HL-60/S4 (cell line): ENCODE data around the gene GPBP1L1.
"Not testable (repeated sequence)": the region's sequence is repeated elsewhere in the genome, so short reads cannot be mapped to it uniquely, and the experiment has no call there.

Source experiments
- in situ Hi-C: fragments of 300-500 bp; cut with MboI; formaldehyde crosslinking; loops from 2 replicates; pipeline ENCODE4 v1.14.3; 2022; ENCODE audit warnings: low sequenced_read_pairs

The GPBP1L1 gene, protein sequence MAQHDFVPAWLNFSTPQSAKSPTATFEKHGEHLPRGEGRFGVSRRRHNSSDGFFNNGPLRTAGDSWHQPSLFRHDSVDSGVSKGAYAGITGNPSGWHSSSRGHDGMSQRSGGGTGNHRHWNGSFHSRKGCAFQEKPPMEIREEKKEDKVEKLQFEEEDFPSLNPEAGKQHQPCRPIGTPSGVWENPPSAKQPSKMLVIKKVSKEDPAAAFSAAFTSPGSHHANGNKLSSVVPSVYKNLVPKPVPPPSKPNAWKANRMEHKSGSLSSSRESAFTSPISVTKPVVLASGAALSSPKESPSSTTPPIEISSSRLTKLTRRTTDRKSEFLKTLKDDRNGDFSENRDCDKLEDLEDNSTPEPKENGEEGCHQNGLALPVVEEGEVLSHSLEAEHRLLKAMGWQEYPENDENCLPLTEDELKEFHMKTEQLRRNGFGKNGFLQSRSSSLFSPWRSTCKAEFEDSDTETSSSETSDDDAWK

DNA sequence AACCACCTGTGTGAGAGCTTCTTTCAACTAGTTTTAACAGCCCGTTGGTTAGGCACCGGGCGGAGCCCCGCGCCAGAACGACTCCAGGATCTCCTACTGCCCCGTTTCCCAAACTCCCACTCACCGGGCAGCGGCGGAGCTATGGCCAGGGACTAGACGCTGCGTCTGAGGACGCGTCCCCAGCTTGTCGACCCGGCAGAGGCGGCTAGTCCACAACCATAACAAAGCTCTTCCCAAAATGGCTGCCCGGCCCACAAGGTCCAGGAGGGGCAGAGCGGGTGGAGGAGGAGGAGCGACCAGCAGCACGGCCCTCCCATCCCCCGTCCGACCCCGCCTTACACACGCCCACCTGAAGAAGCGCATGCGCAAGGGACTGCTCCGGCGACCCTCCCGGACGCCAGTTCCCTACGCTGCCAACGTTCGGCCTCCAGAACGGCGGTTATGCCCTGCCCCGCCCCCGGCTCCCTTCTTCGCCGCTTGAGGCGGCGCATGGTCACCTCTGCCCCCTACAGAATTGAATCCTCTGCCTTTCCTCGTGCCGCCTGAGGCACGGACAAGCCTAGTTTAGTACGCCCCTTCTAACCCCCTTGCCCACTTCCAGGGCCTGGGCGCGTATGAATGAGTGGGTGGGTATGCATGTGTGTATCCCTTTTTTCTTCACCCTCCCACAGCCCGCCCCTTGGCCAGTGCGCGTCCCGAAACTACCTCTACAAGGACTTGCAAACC, at the start of gene GPBP1L1:
GPBP1L1 (minus strand) TSS at position 246 of the 726 bp plus-strand sequence. CDS start 27,446 bp downstream, outside the sequence.
- in situ Hi-C loops, result no loop called here

GRCh38 chr1:45730780-45731319, 44.5 kb upstream of the GPBP1L1 start:
- in situ Hi-C loops, result no loop called here

GRCh38 chr1:45730075-45730779, 43.9 kb upstream of the GPBP1L1 start:
- in situ Hi-C loops, result no loop called here

- in situ Hi-C loops, result not testable (repeated sequence)
These were observed 39.7 kb upstream of the GPBP1L1 start for GRCh38 chr1:45726007-45726406.

- in situ Hi-C loops, result no loop called here
These were observed 37.1 kb upstream of the GPBP1L1 start for GRCh38 chr1:45723248-45723930.

DNA sequence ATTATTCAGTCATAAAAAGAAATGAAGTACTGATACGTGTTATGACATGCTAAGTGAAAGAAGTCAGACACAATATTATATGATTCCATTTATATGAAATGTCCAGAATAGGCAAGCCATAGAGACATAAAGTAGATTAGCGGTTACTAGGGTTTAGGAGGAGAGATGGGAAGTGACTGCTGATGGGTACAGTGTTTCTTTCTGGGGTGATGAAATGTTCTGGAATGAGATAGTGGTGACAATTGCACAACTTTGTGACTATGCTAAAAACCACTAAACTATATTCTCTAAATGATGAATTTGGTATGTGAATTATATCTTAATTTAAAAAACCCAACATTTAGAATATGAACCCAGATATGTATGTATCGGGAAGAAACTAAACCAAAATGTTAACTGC, 36.5 kb upstream of the GPBP1L1 start:
- in situ Hi-C loops, result no loop called here

- in situ Hi-C loops, result no loop called here
These were observed 34.9 kb upstream of the GPBP1L1 start for GRCh38 chr1:45721207-45721606.

GRCh38 chr1:45718289-45718688, 32.0 kb upstream of the GPBP1L1 start:
- in situ Hi-C loops, result no loop called here

- in situ Hi-C loops, result not testable (repeated sequence)
These were observed 31.1 kb upstream of the GPBP1L1 start for GRCh38 chr1:45717386-45717785.

GRCh38 chr1:45716700-45717099, 30.4 kb upstream of the GPBP1L1 start:
- in situ Hi-C loops, result no loop called here

DNA sequence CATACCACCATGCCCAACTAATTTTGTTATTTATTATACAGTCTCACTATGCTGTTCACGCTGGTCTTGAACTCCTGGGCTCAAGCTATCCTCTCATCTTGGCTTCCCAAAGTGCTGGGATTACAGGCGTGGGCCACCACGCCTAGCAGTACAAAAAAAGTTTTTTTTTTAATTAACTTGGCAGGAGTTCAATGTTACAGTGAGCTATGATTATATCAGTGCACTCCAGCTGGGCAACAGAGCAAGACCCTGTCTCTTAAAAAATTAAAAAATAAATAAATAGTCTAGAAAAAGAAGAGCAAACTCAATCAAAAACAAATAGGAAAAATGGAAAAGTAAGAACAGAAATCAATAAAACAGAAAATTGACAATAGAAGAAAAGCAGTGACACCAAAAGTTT, 27.4 kb upstream of the GPBP1L1 start:
- in situ Hi-C loops, result no loop called here

DNA sequence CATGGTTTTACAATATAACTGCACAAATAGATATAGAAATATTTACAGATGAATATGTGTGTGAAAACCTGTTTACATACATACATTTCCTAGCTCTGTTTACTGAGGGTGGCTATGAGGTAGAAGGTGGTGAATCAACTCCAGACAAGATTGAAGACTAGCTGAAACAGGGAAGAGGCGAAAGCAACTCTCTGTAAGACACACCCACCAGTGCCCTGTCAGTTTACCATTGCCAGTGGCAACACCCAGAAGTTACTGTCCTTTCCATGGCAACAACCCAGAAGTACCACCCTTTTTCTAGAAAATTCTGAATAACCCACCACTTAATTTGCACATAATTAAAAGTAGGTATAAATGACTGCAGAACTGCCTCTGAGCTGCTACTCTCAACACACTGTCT, 18.3 kb upstream of the GPBP1L1 start:
- in situ Hi-C loops, result no loop called here

GRCh38 chr1:45694823-45695222, 8.5 kb upstream of the GPBP1L1 start:
- in situ Hi-C loops, result no loop called here

GRCh38 chr1:45693811-45694210, 7.5 kb upstream of the GPBP1L1 start:
- in situ Hi-C loops, result not testable (repeated sequence)

DNA sequence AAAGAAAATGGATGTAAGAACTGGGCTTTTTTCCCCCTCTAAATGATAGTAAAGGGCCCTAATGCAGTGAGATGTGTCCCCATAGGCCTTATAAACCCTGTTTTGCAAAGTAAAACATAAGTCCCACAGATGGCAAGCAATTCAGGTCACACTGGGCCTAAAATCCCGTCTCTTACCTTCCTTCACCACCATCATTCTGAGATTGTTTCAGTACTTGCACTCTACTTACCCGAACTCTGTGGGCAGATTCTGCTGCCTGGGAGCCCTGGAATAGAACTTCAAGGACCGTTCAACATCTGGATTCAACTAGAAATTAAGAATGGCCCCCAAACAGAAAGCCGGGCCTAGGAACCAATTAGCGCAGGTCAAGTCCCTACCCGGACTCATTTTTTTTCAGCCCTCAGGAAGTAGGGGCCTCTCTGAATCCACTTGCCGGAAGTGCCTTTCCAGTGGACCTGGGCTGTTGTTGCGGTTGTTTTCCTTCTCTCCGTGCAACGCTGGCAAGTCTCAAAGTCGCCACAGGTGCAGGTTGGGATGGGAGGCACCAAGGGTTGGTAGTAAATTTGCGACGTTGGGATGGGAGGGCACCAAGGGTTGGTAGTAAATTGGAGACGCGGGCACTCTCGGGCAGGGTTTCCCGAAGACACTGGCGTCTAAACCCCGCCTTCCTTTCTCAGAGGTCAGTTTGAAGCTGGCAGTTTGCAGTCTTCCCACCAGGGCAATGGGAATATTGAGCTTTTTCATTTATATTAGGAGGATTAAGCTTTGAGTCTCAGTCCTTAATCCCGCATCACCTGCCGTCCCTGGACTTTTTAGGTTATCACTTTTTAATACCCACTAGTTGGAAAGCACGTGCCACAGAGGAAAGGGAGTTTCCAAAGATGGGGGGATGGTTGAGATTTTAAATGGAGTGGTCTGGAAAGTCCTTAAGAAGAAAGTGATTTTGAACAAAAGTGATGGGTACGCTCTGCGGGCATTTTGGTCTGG, 1.7 kb upstream of the GPBP1L1 start, which contains the start of gene TMEM69:
TMEM69 (plus strand) TSS at position 428 of the 987 bp plus-strand sequence. CDS start 2,888 bp downstream, outside the sequence.
- in situ Hi-C loops, result no loop called here

- in situ Hi-C loops, result no loop called here
These were observed 851 bp upstream of the GPBP1L1 start for GRCh38 chr1:45687014-45687753.

DNA sequence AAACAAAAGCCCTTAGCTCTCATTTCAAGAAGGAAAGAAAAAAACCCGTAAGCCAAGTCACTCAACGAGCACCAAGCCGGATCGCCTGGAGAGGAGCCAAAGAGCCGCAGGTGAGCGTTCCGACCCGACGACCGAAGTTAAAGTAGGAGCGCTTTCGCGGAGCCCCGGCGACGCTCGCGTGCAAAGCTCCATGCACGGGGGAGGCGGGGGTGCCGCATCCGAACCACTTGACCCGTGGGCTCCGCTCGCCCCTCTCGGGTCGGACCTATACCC, 382 bp downstream of the GPBP1L1 start:
- in situ Hi-C loops, result no loop called here

GRCh38 chr1:45685308-45686014, 872 bp downstream of the GPBP1L1 start:
- in situ Hi-C loops, result no loop called here
